Stimulated activated CD4-positive, alpha-beta T cell treated with anti-CD3 and anti-CD28 coated beads, TNF-alpha, amount 100 ng/mL, for 24 hours (primary cell): ENCODE data around the gene CRADD.
"Not testable (repeated sequence)": the region's sequence is repeated elsewhere in the genome, so short reads cannot be mapped to it uniquely, and the experiment has no call there.

ENCODE experiments used
- DNase-seq, 3 experiments: peaks; one replicate each; pipeline ENCODE4 v3.0.0-alpha.2; 2020; ENCODE audit warnings: low read depth in 3 of 3

CRADD gene

DNA sequence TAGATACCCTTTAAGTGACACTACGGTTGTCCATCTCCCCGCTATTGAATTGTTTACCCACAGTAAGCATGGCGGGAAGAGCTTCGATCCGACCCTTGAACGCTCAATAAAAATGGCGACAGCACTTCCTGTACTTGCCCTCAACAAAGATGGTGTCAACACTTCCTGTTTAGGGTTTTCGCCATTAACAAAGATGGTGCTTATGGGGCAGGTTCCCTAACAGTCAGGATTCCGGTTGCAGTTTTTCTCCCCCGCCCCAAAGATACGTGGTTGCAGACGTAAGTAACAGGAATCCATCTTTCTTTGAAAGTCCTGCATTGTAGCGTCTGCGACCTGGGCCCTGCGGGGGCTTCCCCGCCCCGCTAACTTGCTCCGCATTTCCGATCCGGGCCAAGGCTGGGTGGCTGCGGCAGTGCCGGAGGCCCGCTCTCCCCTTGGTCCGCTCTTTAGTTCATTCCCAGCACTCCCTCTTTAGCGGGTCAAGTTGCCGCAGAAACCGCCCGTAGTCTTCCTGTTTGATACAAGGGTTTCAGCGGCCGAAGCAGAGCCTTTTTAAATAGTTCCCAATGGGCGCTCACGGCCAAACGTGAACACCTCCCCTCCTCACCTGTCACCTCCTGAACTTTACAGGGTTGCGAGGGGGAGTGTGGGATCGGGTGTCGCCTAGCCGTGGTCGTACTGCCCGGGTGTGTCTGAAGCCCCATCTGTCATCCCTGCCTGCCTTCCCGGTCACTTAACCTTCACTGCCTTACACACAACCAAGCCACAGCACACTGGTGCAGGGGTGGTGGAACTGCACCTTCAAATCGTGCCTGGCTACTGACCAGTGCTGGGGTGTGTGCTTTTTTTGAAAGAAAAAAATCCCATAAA, at the start of gene CRADD:
TSS of gene CRADD (plus strand) at position 181 of the 870 bp plus-strand sequence.
- DNase-seq = peak; percentile 65 to 77 (median 76)

DNA sequence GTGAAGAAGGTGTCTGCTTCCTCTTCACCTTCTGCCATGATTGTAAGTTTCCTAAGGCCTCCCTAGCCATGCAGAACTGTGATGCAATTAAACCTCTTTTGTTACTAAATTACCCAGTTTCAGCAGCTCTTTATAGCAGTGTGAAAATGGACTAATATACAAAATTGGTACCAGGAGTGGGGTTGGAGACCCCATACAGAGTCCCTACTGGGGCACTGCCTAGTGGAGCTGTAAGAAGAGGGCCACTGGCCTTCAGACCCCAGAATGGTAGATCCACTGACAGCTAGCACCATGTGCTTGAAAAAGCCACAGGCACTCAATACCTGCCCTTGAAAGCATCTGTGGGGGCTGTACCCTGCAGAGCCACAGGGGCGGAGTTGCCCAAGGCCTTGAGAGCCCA, 44.8 kb upstream of the CRADD start:
- no peak for DNase-seq

- DNase-seq = no peak
Measured at GRCh38 chr12:93634416-93634815, 42.8 kb upstream of the CRADD start.

DNA sequence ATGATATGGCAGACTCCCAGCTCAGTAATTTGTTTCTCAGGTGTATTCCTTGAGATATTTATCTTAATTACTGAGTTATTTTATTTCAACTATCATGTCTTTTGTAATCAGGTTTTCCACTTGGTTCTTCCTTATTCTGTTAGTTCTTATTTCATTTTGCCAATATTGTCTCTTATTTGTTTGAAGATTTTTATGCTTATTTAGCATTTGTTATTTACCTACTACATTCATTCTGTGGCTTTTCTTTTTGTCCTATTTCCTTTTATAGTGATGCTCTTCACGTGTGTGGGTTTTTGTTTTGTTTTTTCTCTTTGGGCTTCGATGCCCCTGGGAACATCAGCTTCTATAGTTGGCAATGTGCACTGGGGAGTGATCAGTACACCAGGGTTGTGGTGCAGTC, 40.5 kb upstream of the CRADD start:
- no peak for DNase-seq

GRCh38 chr12:93638095-93638494, 39.1 kb upstream of the CRADD start:
- no peak for DNase-seq

DNA sequence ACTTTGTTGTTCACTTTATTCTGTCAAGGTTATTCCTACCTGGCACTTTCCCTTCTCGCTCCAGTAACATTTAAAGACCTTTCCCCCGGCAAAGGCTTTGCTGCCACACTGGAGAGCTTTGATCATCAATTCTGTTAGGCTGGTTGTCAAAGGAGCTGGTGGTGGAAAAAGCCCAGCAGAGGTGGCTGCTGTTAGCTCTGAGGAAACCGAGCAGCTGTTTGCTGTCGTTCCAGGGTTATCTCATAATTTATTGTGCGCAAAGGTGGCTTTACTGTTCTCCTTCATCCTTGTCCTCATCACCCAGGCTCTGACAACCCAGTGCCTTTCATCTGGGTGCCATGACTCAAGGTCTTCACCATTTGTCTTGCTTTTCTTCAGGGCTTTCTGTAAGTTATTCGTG, 38.2 kb upstream of the CRADD start:
- no peak for DNase-seq

DNA sequence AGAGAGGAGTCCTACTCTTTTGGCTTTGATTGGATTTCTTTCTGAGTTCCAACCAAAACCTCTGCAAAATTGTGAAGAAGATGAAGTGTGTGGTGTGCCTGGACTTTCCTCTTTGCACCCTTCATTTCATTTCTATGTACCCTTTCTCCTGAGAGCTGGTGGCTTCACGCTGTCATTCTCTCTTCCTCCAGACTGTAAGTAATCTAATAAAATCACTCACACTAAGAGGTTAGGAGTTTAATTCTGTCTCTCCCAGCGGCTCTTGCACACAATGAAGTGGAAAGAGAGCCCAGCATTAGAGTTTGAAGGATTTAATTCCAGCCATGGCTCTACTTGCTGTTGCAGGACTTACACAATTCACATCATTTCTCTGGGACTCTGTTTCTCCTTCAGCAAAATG, 37.8 kb upstream of the CRADD start:
- no peak for DNase-seq

- DNase-seq = not testable (repeated sequence)
Measured at GRCh38 chr12:93641380-93641779, 35.8 kb upstream of the CRADD start.

DNA sequence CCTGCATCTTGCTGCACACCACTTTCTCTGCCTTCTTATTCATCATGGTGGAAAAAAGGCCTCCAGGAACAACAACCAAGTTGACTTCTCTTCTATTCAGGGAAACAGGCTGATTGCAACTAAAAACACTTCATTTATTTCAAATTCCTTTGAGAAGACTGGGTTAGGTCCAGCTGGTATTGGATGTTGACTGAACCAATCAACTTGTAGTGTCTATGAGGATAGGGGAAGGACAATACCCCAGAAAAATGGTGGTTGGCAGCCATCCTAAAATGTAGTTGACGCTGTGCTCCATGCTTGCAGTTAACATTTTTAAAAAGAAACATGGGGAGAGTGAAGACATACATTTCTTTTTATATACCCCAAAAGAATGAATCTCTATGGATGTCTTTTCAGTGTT, 34.4 kb upstream of the CRADD start:
- DNase-seq = no peak

DNA sequence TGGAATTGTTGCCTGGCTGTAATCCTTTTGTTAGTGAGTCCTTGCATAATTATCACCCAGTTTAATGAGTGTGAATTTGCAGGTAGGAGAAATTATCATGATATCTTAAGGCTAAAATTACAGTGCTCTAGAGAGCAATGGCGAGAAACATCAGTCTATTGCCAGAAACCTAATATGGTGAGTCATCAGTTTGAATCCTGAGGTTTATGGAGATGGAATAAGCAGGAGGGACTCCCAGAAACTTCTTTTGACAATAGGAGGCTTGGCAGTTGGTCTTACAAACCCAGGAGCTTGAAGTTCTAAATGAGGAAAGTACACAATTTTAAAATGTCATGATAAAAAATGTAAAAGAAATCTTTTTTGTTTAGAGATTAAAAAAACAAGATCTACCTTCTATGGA, 31.5 kb upstream of the CRADD start:
- no peak for DNase-seq

GRCh38 chr12:93650626-93651025, 26.5 kb upstream of the CRADD start:
- DNase-seq = no peak

DNA sequence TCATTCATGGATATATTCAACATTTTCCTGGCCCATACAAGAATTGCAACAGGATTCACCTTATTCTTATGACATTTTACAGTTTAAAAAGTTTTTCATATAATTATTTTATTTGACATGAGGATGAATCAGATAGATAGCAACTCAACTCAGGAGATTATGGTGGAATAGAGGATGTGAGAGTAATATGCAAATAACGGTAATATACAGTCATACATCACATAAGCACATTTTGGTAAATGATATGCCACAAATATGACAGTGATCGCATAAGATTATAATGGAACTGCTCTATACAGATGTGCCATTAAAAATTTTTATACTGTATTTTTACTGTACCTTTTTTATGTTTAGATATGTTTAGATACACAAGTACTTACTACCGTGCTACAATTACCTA, 24.1 kb upstream of the CRADD start:
- no peak for DNase-seq

GRCh38 chr12:93653712-93654111, 23.5 kb upstream of the CRADD start:
- DNase-seq = no peak

DNA sequence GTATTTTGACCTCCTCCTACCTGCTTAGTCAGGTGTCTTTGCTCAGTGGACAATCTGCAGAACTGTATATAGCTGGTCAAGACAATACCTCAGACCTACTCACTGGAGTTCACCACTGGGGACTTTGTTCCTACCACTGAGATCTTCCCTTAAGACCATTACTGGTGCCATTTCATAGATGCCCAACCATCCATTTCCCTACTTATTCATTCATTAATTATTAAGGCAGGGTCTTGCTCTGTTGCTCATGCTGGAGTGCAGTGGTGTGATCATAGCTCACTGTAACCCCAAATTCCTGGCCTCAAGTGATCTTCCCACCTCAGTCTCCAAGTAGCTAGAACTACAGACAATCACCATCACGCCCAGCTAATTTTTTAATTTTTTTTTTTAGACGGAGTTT, 22.8 kb upstream of the CRADD start:
- no peak for DNase-seq

DNA sequence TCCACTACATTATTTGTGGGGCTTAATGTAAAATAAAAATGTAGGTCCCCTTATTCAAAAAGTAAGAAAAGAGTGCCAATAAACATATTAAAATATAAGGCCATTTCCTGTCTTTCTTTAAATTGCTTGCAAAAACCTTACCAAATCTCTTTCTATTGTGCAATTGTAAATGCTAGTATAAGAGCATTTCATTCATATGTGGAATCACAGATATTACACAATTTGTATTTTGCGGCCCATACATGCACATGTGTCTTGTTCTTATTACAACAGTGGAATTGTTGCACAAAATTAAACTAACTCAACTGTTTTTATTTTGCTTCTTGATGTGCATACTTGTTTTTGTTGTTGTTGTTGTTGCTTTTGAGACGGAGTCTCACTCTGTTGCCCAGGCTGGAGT, 20.1 kb upstream of the CRADD start:
- DNase-seq = no peak

DNA sequence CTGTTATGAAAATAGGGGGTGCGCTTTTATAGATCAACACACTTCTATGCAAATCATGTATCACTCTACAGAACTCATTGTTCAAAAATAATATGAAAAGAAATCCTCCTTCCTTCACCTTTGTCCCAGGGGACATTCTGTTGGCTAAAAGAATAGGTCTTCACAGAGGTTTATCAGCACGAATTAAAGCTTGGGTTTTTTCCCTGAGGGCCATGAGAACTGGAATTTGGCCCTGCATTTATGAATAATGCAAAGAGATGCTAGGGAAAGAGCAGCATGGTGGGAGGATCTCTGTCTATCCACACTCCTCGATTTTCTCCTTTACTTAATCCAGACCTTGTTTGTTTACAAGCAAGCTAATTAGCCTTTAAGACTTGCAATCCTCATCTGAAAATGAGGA, 16.2 kb upstream of the CRADD start:
- DNase-seq = no peak

GRCh38 chr12:93663006-93663728, 14.0 kb upstream of the CRADD start:
- no peak for DNase-seq

GRCh38 chr12:93663729-93664084, 13.5 kb upstream of the CRADD start:
- no peak for DNase-seq

DNA sequence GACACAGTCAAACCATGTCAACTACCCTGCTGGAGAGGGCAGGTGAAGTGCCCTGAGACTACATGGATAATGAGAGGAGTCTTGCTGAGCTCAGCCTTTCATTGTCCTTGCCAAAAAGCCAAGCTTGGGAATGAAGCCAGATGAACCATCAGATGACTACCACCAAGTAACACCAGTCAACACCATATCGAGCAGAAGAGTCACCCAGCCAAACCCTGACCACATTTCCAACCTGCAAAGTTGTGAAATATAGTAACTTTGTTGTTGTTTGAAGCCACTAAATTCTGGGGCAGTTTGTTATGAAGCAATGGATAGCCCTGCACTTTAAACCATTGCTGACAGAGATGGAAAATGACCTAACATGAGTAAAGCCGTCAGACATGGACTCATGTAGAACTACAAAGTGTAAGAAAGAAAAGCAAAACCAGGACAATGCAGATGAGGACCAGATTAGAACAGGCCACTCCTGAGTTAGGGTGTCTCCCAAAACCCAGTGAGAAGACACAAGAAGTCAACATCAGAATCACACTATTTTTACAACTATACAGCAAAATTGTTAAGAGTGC, 12.5 kb upstream of the CRADD start:
- no peak for DNase-seq

DNA sequence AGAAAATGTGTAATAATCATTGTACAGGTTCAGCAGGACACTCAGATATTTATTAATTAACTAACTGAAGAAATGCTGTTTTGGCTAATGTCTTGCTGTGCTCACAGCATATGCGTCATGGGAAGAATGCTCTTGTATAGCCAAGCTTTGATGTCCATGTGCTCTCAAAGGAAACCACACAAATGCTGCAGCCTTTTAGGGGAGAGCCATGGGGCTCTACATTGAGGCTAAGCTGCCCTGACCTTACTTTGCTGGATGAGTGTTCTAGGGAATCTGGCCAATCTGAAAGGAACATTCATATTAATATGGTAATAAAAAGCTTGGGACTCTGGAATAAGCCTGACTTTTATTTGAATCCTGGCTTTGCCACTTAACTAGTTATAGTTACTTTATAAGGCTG, 9.5 kb upstream of the CRADD start:
- no peak for DNase-seq

- no peak for DNase-seq
Measured at GRCh38 chr12:93668919-93669418, 8.2 kb upstream of the CRADD start.

- no peak for DNase-seq
Measured at GRCh38 chr12:93669452-93669851, 7.7 kb upstream of the CRADD start.

DNA sequence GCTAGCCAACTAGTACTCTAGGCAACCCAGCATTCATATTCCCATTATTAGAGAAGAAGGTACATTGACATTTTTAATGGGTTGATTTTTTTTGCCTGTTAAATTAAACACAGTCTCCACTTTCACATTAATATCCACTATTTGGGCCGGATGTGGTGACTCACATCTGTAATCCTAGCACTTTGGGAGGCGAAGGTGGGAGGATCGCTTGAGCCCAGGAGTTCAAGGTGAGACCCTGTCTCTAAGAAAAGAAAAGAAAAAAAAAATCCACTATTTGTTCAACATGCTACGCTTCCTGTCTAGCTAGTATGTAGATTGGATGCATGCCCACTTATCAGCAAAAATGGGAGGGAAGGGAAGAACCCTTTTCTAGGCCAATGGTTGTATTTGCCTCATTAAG, 7.1 kb upstream of the CRADD start:
- no peak for DNase-seq
